ENCODE results near the gene CUL1.

CUL1 gene

GRCh38 chr7:148850564-148850963, 151.9 kb downstream of the CUL1 start:
- no peak for DNase-seq (ENCODE audit: low spot score)
